Liver (tissue), 9 donors: ENCODE data around the gene ZNF285. TPM values are rescaled to one million over a fixed set of nuclear protein-coding genes. Genes with fewer than 3 reads are reported as not detected.

Experiments
- DNase-seq: peaks from one replicate; pipeline ENCODE4 v3.0.0-alpha.2; 2017; ENCODE audit warnings: low spot score
- H3K27ac ChIP-seq, 2 donors: one replicate each; pipeline ENCODE4 v1.7.0; 2013; ENCODE audit warnings: inconsistent platforms in 2 of 2, low read length in 2 of 2, control low read depth in 1 of 2, low read depth in 1 of 2, mild to moderate bottlenecking in 1 of 2
- H3K27me3 ChIP-seq, 4 donors: one replicate each; pipeline versions ENCODE4 v1.6.1 to v1.7.0; 2013; ENCODE audit warnings: low read length in 3 of 4, inconsistent platforms in 1 of 4, mild to moderate bottlenecking in 1 of 4, moderate library complexity in 1 of 4; ENCODE audit not compliant: control insufficient read depth in 4 of 4, insufficient read depth in 4 of 4
- H3K36me3 ChIP-seq, 4 donors: one replicate each; pipeline versions ENCODE4 v1.6.1 to v1.7.0; 2013; ENCODE audit warnings: low read length in 3 of 4, mild to moderate bottlenecking in 3 of 4, low read depth in 1 of 4, moderate library complexity in 1 of 4; ENCODE audit not compliant: control insufficient read depth in 4 of 4, insufficient read depth in 3 of 4
- H3K4me1 ChIP-seq, 4 donors: one replicate each; pipeline versions ENCODE4 v1.6.1 to v1.7.0; 2013; ENCODE audit warnings: low read length in 3 of 4, mild to moderate bottlenecking in 3 of 4, moderate library complexity in 1 of 4; ENCODE audit not compliant: control insufficient read depth in 4 of 4, insufficient read depth in 4 of 4
- H3K4me3 ChIP-seq, 3 donors: one replicate each; pipeline versions ENCODE4 v1.6.1 to v1.7.0; 2013; ENCODE audit warnings: low read length in 3 of 3, control low read depth in 1 of 3, low read depth in 1 of 3, mild to moderate bottlenecking in 1 of 3
- H3K9ac ChIP-seq, 2 donors: one replicate each; pipeline ENCODE4 v1.7.0; 2013; ENCODE audit warnings: low read length in 2 of 2, mild to moderate bottlenecking in 2 of 2, moderate library complexity in 2 of 2, control low read depth in 1 of 2, low read depth in 1 of 2
- H3K9me3 ChIP-seq, 4 donors: one replicate each; pipeline versions ENCODE4 v1.6.1 to v1.7.0; 2013; ENCODE audit warnings: low read length in 3 of 4; ENCODE audit not compliant: control insufficient read depth in 4 of 4
- ATF3 ChIP-seq: IDR thresholded peaks from 2 replicates; pipeline ENCODE4 v1.6.1; 2016; ENCODE audit warnings: antibody characterized with exemption
- CTCF ChIP-seq: fragments of 150-350 bp; IDR thresholded peaks from 2 replicates; pipeline ENCODE4 v1.5.1; 2017; ENCODE audit warnings: improper control_type of control experiment, low read depth, low read length; ENCODE audit not compliant: missing input control
- EGR1 ChIP-seq, 2 donors: IDR thresholded peaks; 2 replicates each; pipeline ENCODE4 v1.6.1; 2016 to 2018; ENCODE audit warnings: antibody characterized with exemption in 2 of 2, low read depth in 2 of 2
- FOXA1 ChIP-seq: IDR thresholded peaks from 2 replicates; pipeline ENCODE4 v1.6.1; 2016; ENCODE audit warnings: antibody characterized with exemption
- FOXA2 ChIP-seq: IDR thresholded peaks from 2 replicates; pipeline ENCODE4 v1.6.1; 2016; ENCODE audit warnings: antibody characterized with exemption
- GABPA ChIP-seq, 2 donors: IDR thresholded peaks in 1 of 2; conservative IDR thresholded peaks in 1 of 2; 2 replicates each; pipeline ENCODE4 v1.6.1; 2016; ENCODE audit warnings: antibody characterized with exemption in 2 of 2, mild to moderate bottlenecking in 1 of 2, moderate library complexity in 1 of 2
- HNF4A ChIP-seq, 2 donors: conservative IDR thresholded peaks; 2 replicates each; pipeline ENCODE4 v1.6.1; 2016; ENCODE audit warnings: antibody characterized with exemption in 2 of 2, mild to moderate bottlenecking in 2 of 2
- HNF4G ChIP-seq: IDR thresholded peaks from 2 replicates; pipeline ENCODE4 v1.6.1; 2016; ENCODE audit warnings: antibody characterized with exemption
- JUND ChIP-seq, 2 donors: IDR thresholded peaks; 2 replicates each; pipeline ENCODE4 v1.6.1; 2016; ENCODE audit warnings: antibody characterized with exemption in 2 of 2
- MAX ChIP-seq: IDR thresholded peaks from 2 replicates; pipeline ENCODE4 v1.6.1; 2016; ENCODE audit warnings: antibody characterized with exemption
- NR2F2 ChIP-seq: IDR thresholded peaks from 2 replicates; pipeline ENCODE4 v1.6.1; 2016; ENCODE audit warnings: antibody characterized with exemption
- RAD21 ChIP-seq, 2 donors: IDR thresholded peaks; 2 replicates each; pipeline ENCODE4 v1.6.1; 2016; ENCODE audit warnings: antibody characterized with exemption in 2 of 2, mild to moderate bottlenecking in 2 of 2
- REST ChIP-seq: IDR thresholded peaks from 2 replicates; pipeline ENCODE4 v1.6.1; 2016; ENCODE audit warnings: antibody characterized with exemption, mild to moderate bottlenecking
- RXRA ChIP-seq, 2 donors: IDR thresholded peaks; 2 replicates each; pipeline ENCODE4 v1.6.1; 2017 to 2018; ENCODE audit warnings: antibody characterized with exemption in 2 of 2, mild to moderate bottlenecking in 1 of 2
- SP1 ChIP-seq: IDR thresholded peaks from 2 replicates; pipeline ENCODE4 v1.6.1; 2018; ENCODE audit warnings: antibody characterized with exemption, mild to moderate bottlenecking
- TAF1 ChIP-seq: conservative IDR thresholded peaks from 2 replicates; pipeline ENCODE4 v1.6.1; 2016; ENCODE audit warnings: antibody characterized with exemption, mild to moderate bottlenecking
- YY1 ChIP-seq: IDR thresholded peaks from 2 replicates; pipeline ENCODE4 v1.6.1; 2016; ENCODE audit warnings: antibody characterized with exemption, mild to moderate bottlenecking
- ZBTB33 ChIP-seq: IDR thresholded peaks from 2 replicates; pipeline ENCODE4 v1.6.1; 2016; ENCODE audit warnings: antibody characterized with exemption
- WGBS: extraction: QIAGEN DNeasy Blood & Tissue Kit; methylation state at CpG from one replicate; pipeline ENCODE4 v1.1.7; 2013; 5-methylcytosine and 5-hydroxymethylcytosine counted together
- polyA plus RNA-seq, 2 donors: library from polyadenylated mRNA; stranded (reverse) in 1 of 2; unstranded in 1 of 2; fragments of 200-250 nt in 1 of 2; fragments of >200 nt in 1 of 2; fragmentation: Nextera tagmentation in 1 of 2; extraction: Ambion mirVana in 1 of 2; gene quantifications; one replicate each; pipeline versions ENCODE4 v1.2.1 to v1.2.3, GENCODE V29; 2013 to 2015
- total RNA-seq, 2 donors: library from RNA; depleted of rRNA; stranded (reverse); fragments of >200 nt; gene quantifications; one replicate each; pipeline ENCODE4 v1.2.3, GENCODE V29; 2014
- donor health status: healthy.
- donor health status: healthy.
- donor health status: healthy.
- donor health status: healthy.
- donor health status: healthy.

Gene ZNF285
- total and polyA plus RNA-seq, 4 donors: 0.23 to 1.4 (median 0.49) TPM

- peaks cover 7 to 14% (median 11%) of the 10 kb centered on the region in 4 donors for H3K9me3 ChIP-seq
- no peak overlapping the region for H3K27ac ChIP-seq
- DNase-seq: no peak
- TF ChIP-seq RXRA (IDR thresholded peaks at IDR 0.05) (no peak), YY1 (no peak), FOXA1 (no peak), ATF3 (no peak), FOXA2 (no peak), REST (no peak), RAD21 (IDR thresholded peaks at IDR 0.05) (no peak), ZBTB33 (no peak), HNF4G (no peak), SP1 (no peak), HNF4A (conservative IDR thresholded peaks at IDR 0.05) (no peak), TAF1 (no peak), NR2F2 (no peak), GABPA (IDR thresholded peaks at IDR 0.05 in 1 of 2, conservative IDR thresholded peaks at IDR 0.05 in 1 of 2) (no peak), CTCF (no peak)
- H3K9ac ChIP-seq: no peak overlapping the region
- H3K27me3 ChIP-seq: no peaks in the 10 kb centered on the region
- WGBS: 45% methylated on average over 2 of the region's 2 CpGs
- H3K4me1 ChIP-seq: no peaks in the 10 kb centered on the region
- H3K4me3 ChIP-seq: no peak overlapping the region
- H3K36me3 ChIP-seq: no peaks in the 10 kb centered on the region
Observed at GRCh38 chr19:44374789-44375188, 26.6 kb downstream of the ZNF285 start.

- 54% methylated on average over 20 of the region's 20 CpGs for WGBS
- peaks cover 5 to 16% (median 13%) of the 10 kb centered on the region in 4 donors for H3K9me3 ChIP-seq
- no peak for TF ChIP-seq TAF1
- TF ChIP-seq FOXA2: no peak
- no peak for TF ChIP-seq RAD21 (IDR thresholded peaks at IDR 0.05)
- no peak for TF ChIP-seq NR2F2
- no peak for TF ChIP-seq HNF4G
- no peak for TF ChIP-seq GABPA (IDR thresholded peaks at IDR 0.05 in 1 of 2, conservative IDR thresholded peaks at IDR 0.05 in 1 of 2)
- no peak for TF ChIP-seq EGR1 (IDR thresholded peaks at IDR 0.05; ENCODE audit: low read depth in 2 of 2)
- no peak for TF ChIP-seq ATF3
- TF ChIP-seq ZBTB33: no peak
- TF ChIP-seq MAX: no peak
- TF ChIP-seq SP1: no peak
- no peak for TF ChIP-seq JUND (IDR thresholded peaks at IDR 0.05)
- TF ChIP-seq CTCF: no peak
- no peak for TF ChIP-seq RXRA (IDR thresholded peaks at IDR 0.05)
Observed at GRCh38 chr19:44371815-44372480, 29.5 kb downstream of the ZNF285 start.

More at GRCh38 chr19:44371815-44372480, 29.5 kb downstream of the ZNF285 start:
- Histone ChIP-seq H3K9ac (no peak overlapping the region), H3K4me1 (no peaks in the 10 kb centered on the region), H3K36me3 (no peaks in the 10 kb centered on the region), H3K27ac (no peak overlapping the region), H3K27me3 (no peaks in the 10 kb centered on the region), H3K4me3 (peak overlapping the region in 1 of 3 donors; percentile 11)
- DNase-seq: no peak
